Motor neuron (in vitro differentiated cells): ENCODE results near the gene CKB. TPM values are rescaled to one million over a fixed set of nuclear protein-coding genes. Genes with fewer than 3 reads are reported as not detected.
A peak's percentile ranks its signal among the peaks of the same experiment; 100 is the strongest.

Experiments
- ATAC-seq, 8 experiments: fragments of 200-7000 bp; cut with Tn5 transposase; replicated peaks in 6 of 8; 2 replicates each; pipeline ENCODE4 v1.8.0; 2021; ENCODE audit warnings: mild to moderate bottlenecking in 8 of 8, moderate library complexity in 8 of 8
- H3K27ac ChIP-seq, 2 donors: fragments of 250-450 bp; sonication (Bioruptor Pico); 2 replicates each; pipeline ENCODE4 v1.9.0; 2021; ENCODE audit warnings: antibody characterized with exemption in 2 of 2, mild to moderate bottlenecking in 2 of 2, moderate library complexity in 1 of 2
- H3K4me1 ChIP-seq, 2 donors: fragments of 250-450 bp; sonication (Bioruptor Pico); replicated peaks in 1 of 2; 2 replicates each; pipeline ENCODE4 v1.6.1; 2021; ENCODE audit warnings: antibody characterized with exemption in 2 of 2, mild to moderate bottlenecking in 2 of 2, moderate library complexity in 1 of 2
- H3K4me3 ChIP-seq, 5 donors: fragments of 250-450 bp; sonication (Bioruptor Pico); 2 replicates each; pipeline ENCODE4 v1.9.0; 2021; ENCODE audit warnings: antibody characterized with exemption in 5 of 5, mild to moderate bottlenecking in 5 of 5, moderate library complexity in 4 of 5
- WGBS, 10 experiments: fragments of 450-650 bp; shearing (Covaris generic); methylation state at CpG; one replicate each; pipeline ENCODE4 v1.0.0; 2022; 5-methylcytosine and 5-hydroxymethylcytosine counted together
- in situ Hi-C, 9 experiments: fragments of 400-800 bp; cut with MboI; loops; one replicate each; pipeline ENCODE4 v1.15.0; 2021; ENCODE audit warnings: low sequenced_read_pairs in 9 of 9, low pct_unique_long_range_greater_than_20kb in 2 of 9; ENCODE audit not compliant: unreplicated experiment in 9 of 9
- total RNA-seq, 8 experiments: library from RNA; unstranded; fragments of 300-600 nt; gene quantifications; 2 replicates each; pipeline versions ENCODE4 v1.2.3 to v1.2.4, GENCODE V29; 2022

The CKB gene
- total RNA-seq, 8 experiments from 2014 or later, result 37.4 to 1,622 (median 346) TPM

GRCh38 chr14:103546652-103547454 is 24.2 kb upstream of the CKB start:
- no peak overlapping the region for H3K27ac ChIP-seq
- no peak overlapping the region for H3K4me3 ChIP-seq
- ATAC-seq, result peak in 5 of 8 experiments; percentile 1 to 78 (median 13)
- WGBS, 10 experiments, result 0 to 10% (median 8%) methylated on average over 1 to 2 of the region's 21 CpGs; no CpG with 5 or more reads in 5 of the 10 experiments
- peaks cover 48 to 62% of the 10 kb centered on the region in 2 donors for H3K4me1 ChIP-seq
- in situ Hi-C loops, result no loop called here

- WGBS, 10 experiments, result 0 to 80% (median 76%) methylated on average over 1 to 15 of the region's 27 CpGs; no CpG with 5 or more reads in 5 of the 10 experiments
- no peak for ATAC-seq
- Histone ChIP-seq H3K4me3 (no peak overlapping the region), H3K4me1 (peaks cover 56 to 70% of the 10 kb centered on the region in 2 donors), H3K27ac (no peak overlapping the region)
- in situ Hi-C loops, result no loop called here
Measured at GRCh38 chr14:103545915-103546651, 23.5 kb upstream of the CKB start.

DNA sequence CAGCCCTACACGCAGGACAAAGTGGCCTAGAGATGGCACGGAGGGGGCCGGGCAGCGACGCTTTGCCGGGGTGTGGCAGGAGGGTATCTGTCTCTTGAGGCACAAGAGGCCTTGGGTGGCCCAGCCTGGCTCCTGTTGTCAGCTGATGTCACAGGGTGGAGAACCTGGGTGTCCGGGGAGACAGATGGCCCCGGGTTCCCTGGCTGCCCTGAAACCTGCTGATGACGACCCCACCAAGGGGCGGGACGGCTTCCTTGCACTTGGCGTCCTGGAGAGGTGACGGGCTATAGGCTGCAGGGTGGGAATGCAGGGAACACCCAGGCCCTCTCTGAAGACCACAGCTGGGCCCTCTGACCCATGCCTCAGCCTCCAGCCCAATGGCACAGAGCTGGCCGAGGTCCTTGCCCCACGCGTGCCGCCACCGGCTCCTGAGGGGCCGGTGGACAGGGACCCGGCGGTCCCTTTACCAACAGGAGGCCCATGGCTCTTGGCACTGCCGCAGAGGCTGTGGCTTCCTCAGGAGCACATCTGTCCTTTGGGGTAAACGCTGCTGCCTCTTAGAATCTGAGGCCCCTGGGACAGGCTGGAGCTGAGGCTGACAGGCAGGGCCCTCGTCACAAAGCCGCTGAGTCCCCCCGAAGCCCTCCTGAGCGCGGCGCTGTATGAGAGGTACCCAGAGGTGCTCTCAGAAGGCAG is 22.7 kb upstream of the CKB start:
- H3K4me1 ChIP-seq, result peaks cover 61 to 73% of the 10 kb centered on the region in 2 donors
- H3K4me3 ChIP-seq, result no peak overlapping the region
- in situ Hi-C loops, result no loop called here
- 80 to 100% (median 82%) methylated on average over 1 to 9 of the region's 29 CpGs; no CpG with 5 or more reads in 5 of the 10 experiments for WGBS, 10 experiments
- no peak for ATAC-seq
- H3K27ac ChIP-seq, result peak overlapping the region in 1 of 2 donors; percentile 84

DNA sequence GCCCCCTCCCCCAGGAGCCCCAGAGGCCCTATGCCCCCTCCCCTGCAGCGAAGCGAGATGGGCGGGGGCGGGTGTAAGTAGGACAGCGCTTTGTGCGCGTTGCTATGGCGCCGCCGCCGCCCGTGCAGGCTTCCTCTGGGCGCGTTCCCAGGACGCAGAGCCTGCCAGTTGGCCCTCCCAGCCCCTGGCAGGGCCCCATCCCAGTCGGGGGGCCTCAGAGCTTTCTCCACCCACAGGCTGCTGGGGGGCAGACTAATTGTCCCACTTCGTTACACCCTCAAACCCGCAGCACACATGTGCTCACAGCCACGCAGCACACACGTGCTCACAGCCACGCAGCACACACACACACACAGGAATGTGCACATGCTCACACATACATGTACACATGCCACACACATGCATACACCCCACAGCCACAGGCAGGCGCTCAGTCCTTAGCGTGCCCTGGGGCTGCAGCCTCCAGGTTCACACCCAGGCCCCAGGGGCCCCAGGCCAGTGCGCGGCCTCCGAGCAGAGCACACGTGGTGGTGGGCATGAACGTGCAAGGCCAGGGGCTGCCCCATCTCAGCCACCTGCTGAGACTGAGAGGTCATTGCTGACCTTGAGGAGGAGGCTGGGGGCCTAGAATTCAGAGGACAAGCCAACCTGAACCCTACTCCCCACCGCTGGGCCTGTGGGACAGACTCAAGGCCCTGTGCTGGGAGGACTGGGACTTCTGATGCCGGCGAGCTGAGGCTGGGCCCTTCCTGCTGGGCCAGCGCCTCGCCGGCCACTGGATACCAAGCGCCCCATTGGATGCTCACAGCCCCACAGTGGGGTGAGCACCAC is 22.0 kb upstream of the CKB start:
- in situ Hi-C loops, result no loop called here
- Histone ChIP-seq H3K4me3 (no peak overlapping the region), H3K4me1 (peaks cover 57 to 69% of the 10 kb centered on the region in 2 donors), H3K27ac (peak overlapping the region; percentile 84 to 87)
- ATAC-seq, result peak in 5 of 8 experiments; percentile 27 to 59 (median 57)
- WGBS, 10 experiments, result 27 to 40% methylated on average over 4 to 5 of the region's 35 CpGs; no CpG with 5 or more reads in 8 of the 10 experiments

GRCh38 chr14:103543721-103544387 is 21.2 kb upstream of the CKB start:
- Histone ChIP-seq H3K27ac (peak overlapping the region; percentile 84 to 87), H3K4me3 (no peak overlapping the region), H3K4me1 (peaks cover 59 to 75% of the 10 kb centered on the region in 2 donors)
- peak in 4 of 8 experiments; percentile 7 to 24 (median 8) for ATAC-seq
- in situ Hi-C loops, result no loop called here
- 41 to 90% methylated on average over 3 to 4 of the region's 19 CpGs; no CpG with 5 or more reads in 8 of the 10 experiments for WGBS, 10 experiments

GRCh38 chr14:103543140-103543539 is 20.5 kb upstream of the CKB start:
- WGBS, 10 experiments, result 60% methylated on average over 1 of the region's 10 CpGs; no CpG with 5 or more reads in 9 of the 10 experiments
- Histone ChIP-seq H3K4me3 (no peak overlapping the region), H3K4me1 (peaks cover 63 to 78% of the 10 kb centered on the region in 2 donors), H3K27ac (peak overlapping the region; percentile 84 to 87)
- peak in 5 of 8 experiments; percentile 13 to 44 (median 22) for ATAC-seq
- in situ Hi-C loops, result no loop called here

GRCh38 chr14:103542605-103543088 is 20.0 kb upstream of the CKB start:
- WGBS, 10 experiments, result 0 to 20% (median 0%) methylated on average over 1 to 2 of the region's 18 CpGs; no CpG with 5 or more reads in 7 of the 10 experiments
- Histone ChIP-seq H3K4me1 (peaks cover 63 to 78% of the 10 kb centered on the region in 2 donors), H3K4me3 (no peak overlapping the region), H3K27ac (peak overlapping the region; percentile 84 to 87)
- peak; percentile 8 to 68 (median 60) for ATAC-seq
- in situ Hi-C loops, result no loop called here

GRCh38 chr14:103541709-103542604 is 19.3 kb upstream of the CKB start:
- ATAC-seq, result peak in 5 of 8 experiments; percentile 0 to 33 (median 13)
- peaks cover 63 to 77% of the 10 kb centered on the region in 2 donors for H3K4me1 ChIP-seq
- no peak overlapping the region for H3K4me3 ChIP-seq
- in situ Hi-C loops, result no loop called here
- WGBS, 10 experiments, result 0 to 66% (median 40%) methylated on average over 1 to 4 of the region's 33 CpGs; no CpG with 5 or more reads in 7 of the 10 experiments
- peak overlapping the region; percentile 84 to 87 for H3K27ac ChIP-seq

GRCh38 chr14:103540821-103541708 is 18.4 kb upstream of the CKB start:
- 0 to 100% (median 52%) methylated on average over 1 to 3 of the region's 17 CpGs; no CpG with 5 or more reads in 4 of the 10 experiments for WGBS, 10 experiments
- in situ Hi-C loops, result no loop called here
- Histone ChIP-seq H3K4me1 (peaks cover 60 to 68% of the 10 kb centered on the region in 2 donors), H3K4me3 (no peak overlapping the region), H3K27ac (peak overlapping the region; percentile 84 to 87)
- peak in 3 of 8 experiments; percentile 2 to 25 (median 20) for ATAC-seq
